GM20000 (cell line): ENCODE measurements around the gene HNRNPUL1.
"Not testable (repeated sequence)": the region's sequence is repeated elsewhere in the genome, so short reads cannot be mapped to it uniquely, and the experiment has no call there.

Experiments used
- DNase-seq: peaks from one replicate; pipeline ENCODE4 v3.0.0; 2012; ENCODE audit warnings: low spot score
- TF ChIP-seq, protein P1 (sequence below): IDR thresholded peaks from 2 replicates; pipeline ENCODE4 v1.5.1; 2012; ENCODE audit warnings: mild to moderate bottlenecking, control low read depth; ENCODE audit errors: extremely low read depth, missing control alignments

HNRNPUL1 gene

DNA sequence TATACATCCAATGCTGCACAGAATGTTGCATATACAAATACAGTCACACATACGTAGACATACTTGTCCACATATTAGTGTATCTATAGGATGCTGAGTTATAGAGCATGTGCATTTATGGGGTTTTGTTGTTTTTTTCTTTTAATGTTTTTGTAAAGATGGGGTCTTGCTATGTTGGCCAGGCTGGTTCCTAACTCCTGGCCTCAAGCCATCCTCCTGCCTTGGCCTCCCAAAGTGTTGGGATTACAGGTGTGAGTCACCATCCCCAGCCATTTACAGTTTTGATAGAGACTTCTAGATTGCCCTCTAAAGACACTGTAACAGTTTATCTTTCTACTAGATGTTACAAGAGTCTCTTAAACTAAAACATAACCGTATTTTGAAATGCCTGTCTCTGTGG, 14.3 kb downstream of the HNRNPUL1 start:
- TF ChIP-seq, protein P1, sequence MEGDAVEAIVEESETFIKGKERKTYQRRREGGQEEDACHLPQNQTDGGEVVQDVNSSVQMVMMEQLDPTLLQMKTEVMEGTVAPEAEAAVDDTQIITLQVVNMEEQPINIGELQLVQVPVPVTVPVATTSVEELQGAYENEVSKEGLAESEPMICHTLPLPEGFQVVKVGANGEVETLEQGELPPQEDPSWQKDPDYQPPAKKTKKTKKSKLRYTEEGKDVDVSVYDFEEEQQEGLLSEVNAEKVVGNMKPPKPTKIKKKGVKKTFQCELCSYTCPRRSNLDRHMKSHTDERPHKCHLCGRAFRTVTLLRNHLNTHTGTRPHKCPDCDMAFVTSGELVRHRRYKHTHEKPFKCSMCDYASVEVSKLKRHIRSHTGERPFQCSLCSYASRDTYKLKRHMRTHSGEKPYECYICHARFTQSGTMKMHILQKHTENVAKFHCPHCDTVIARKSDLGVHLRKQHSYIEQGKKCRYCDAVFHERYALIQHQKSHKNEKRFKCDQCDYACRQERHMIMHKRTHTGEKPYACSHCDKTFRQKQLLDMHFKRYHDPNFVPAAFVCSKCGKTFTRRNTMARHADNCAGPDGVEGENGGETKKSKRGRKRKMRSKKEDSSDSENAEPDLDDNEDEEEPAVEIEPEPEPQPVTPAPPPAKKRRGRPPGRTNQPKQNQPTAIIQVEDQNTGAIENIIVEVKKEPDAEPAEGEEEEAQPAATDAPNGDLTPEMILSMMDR: no peak
- DNase-seq: no peak

DNA sequence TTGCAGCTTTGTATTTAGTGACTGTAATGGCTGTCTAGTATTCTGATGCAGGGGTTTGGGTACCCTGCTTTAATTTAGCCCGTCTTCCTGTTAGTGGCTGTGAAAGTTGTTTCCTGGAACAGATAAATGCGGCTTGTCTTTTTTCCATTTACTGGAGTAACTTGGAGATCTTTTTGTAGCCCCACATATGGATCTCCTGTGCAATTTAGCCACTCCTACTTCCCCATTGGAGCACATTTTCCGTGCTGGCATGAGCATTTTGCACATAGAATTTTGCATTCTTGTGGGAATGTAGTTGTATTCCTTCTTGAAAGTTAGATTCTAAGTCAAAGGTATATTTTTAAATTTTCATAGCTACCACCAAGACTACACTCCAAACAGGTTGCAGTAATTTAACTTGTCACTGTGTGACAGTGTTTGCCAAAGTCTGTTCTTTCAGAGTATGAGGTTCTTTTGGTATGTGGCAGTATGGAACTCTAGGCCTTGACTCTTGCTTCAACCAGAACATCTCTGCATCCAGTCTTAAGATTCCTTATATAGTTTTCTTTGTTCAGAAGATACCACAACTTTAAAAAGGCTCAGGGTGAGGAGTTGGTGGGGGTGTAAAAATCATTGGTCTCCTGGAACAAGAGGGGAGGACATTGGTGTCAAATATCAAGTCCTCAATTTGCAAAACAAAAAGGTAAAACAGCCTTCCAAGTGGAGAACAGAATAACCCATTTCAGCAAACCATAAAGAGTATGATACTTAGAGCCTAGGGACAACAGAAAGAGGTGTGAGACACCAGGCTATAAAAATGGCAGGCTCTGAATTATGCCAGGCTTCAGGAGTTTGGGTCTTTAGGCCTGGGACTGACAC, 24.7 kb downstream of the HNRNPUL1 start:
- TF ChIP-seq, protein P1: no peak
- no peak for DNase-seq

DNA sequence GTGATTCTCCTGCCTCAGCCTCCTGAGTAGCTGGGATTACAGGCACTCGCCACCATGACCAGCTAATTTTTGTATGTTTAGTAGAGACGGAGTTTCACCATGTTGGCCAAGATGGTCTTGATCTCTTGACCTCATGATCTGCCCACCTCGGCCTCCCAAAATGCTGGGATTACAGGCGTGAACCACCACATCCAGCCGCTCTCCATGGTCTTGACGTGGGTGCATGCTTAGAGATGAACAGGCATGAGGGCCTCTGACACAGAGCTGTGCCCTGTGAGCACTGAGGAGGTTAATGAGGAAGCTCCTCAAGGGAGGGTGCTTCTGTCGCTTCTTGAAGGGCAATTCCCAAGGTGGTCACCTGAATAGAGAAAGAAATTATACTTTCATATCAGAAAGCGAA, 25.6 kb downstream of the HNRNPUL1 start:
- not testable (repeated sequence) for DNase-seq

DNA sequence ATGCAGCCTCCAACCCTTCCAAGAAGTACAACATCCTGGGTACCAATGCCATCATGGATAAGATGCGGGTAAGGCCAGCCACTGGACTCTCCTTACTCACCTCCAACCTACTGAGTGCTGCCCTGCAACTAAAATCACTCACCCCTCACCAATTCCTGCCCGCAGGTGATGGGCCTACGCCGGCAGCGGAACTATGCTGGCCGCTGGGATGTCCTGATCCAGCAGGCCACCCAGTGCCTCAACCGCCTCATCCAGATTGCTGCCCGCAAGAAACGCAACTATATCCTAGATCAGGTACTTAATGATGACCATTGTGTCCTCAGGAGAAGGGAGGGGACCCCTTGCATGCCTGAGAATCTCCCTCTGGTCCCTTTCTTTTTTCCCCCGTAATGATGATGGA, 30.2 kb downstream of the HNRNPUL1 start:
- TF ChIP-seq, protein P1: no peak
- no peak for DNase-seq

DNA sequence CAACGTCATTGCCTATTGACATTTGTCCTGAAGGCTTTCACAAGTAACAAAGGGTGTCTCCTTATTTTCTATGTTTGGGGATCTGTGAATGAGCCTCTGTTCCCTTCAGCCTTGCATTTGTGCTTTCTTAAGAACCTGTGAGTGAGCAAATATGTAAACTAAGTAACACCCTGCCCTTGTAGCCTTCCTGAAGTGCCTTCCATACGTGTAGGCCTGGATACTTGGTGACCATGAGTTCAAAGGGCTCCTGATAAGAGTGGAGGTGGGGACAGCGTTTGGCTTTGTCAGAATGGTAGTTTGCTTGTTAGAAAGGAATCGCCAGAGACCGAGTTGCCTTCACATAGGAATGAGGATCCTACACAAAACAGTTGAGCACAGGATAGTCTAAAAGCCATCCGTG, 31.3 kb downstream of the HNRNPUL1 start:
- TF ChIP-seq, protein P1: no peak
- no peak for DNase-seq

DNA sequence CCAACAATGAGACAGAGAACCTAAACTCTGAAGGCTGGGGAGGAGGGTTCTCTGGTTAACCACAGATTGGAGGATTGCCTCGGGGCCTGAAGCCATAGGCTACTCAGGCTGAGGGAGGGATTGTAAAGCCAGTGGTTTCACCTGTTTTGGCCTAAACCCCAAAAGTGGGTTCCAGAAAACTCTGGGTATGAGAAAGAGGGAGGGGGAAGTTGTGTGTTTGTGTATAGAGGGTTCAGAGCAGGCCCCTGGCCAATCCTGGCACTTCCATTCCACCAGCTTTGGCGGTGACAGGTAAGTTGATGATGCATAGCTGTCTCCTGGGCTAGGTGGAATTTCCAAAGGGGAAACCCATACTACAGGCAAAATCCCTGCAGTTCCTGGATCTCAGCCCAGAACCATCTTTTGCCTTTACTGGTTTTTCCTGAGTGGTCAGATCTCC, 32.3 kb downstream of the HNRNPUL1 start:
- no peak for DNase-seq

DNA sequence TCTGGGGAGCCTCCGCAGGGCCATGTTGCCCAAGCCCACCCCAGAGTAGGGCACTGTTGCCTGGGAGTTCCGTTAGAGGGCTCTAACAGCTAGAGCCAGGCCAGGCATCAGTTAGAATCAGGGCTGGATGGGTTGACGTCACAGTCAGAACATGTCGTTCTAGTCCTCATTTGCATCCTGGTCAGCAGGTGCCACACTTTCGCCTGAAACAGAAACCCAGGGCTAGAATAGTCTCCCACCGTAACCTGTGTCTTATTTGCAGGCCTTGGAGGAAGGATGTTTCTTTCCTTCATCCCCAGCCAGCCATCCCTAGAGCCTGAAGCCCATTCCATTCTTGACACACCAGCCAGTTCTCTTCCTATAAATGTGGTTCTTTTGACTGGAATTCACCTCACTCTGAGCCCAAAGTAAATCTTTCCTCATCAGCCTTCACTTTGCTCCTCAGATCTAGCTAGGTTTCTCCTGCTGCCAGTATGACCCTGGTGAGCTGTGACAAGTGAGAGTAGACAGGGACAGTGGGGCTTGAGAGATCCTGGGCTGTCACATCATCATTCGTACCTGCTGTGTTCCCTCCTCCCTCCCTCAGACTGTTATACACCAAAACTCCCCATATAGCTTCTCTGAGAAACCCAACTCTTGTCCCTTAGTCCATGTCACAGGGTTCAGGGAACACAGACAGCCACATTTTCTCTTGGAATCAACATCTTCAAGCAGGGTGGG, 33.6 kb downstream of the HNRNPUL1 start:
- TF ChIP-seq, protein P1: no peak
- peak; percentile 88 for DNase-seq

More for the DNA sequence above, 32.3 kb downstream of the HNRNPUL1 start:
- TF ChIP-seq, protein P1: no peak
